MM.1S (cell line): ENCODE measurements around the gene LRMDA.

Experiments
- DNase-seq: peaks from one replicate; pipeline ENCODE4 v3.0.0-alpha.2; 2015
- H2AFZ ChIP-seq: fragments of 300-600 bp; sonication (generic); 2 replicates; pipeline ENCODE4 v1.6.0; 2016; ENCODE audit warnings: antibody characterized with exemption, low read length
- H3F3A ChIP-seq: fragments of 300-600 bp; sonication (generic); 2 replicates; pipeline ENCODE4 v1.6.1; 2016; ENCODE audit warnings: mild to moderate bottlenecking, antibody characterized with exemption, low read length, moderate library complexity, mixed read lengths; ENCODE audit not compliant: insufficient read depth
- H3K27ac ChIP-seq: fragments of 300-600 bp; sonication (generic); 2 replicates; pipeline ENCODE4 v1.5.1; 2016; ENCODE audit warnings: mild to moderate bottlenecking, low read length
- H3K27me3 ChIP-seq: fragments of 300-600 bp; sonication (generic); replicated peaks from 2 replicates; pipeline ENCODE4 v1.6.0; 2016; ENCODE audit warnings: low read length; ENCODE audit not compliant: insufficient read depth
- H3K36me3 ChIP-seq: fragments of 300-600 bp; sonication (generic); replicated peaks from 2 replicates; pipeline ENCODE4 v1.6.1; 2016; ENCODE audit warnings: mild to moderate bottlenecking, low read length, mixed read lengths; ENCODE audit not compliant: insufficient read depth
- H3K4me1 ChIP-seq: fragments of 300-600 bp; sonication (generic); 2 replicates; pipeline ENCODE4 v1.6.1; 2016; ENCODE audit warnings: low read length, mixed read lengths
- H3K4me2 ChIP-seq: fragments of 300-600 bp; sonication (generic); 2 replicates; pipeline ENCODE4 v1.6.0; 2016; ENCODE audit warnings: low read depth, low read length
- H3K4me3 ChIP-seq: fragments of 300-600 bp; sonication (generic); 2 replicates; pipeline ENCODE4 v1.5.1; 2016; ENCODE audit warnings: low read length, mixed read lengths
- H3K79me2 ChIP-seq: fragments of 300-600 bp; sonication (generic); 2 replicates; pipeline ENCODE4 v1.6.1; 2016; ENCODE audit warnings: mixed run types, low read length, mixed read lengths
- H3K9ac ChIP-seq: fragments of 300-600 bp; sonication (generic); 2 replicates; pipeline ENCODE4 v1.6.1; 2016; ENCODE audit warnings: low read length, mixed read lengths
- H3K9me2 ChIP-seq: fragments of 300-600 bp; sonication (generic); replicated peaks from 2 replicates; pipeline ENCODE4 v1.6.1; 2016; ENCODE audit warnings: mild to moderate bottlenecking, low read length, mixed read lengths; ENCODE audit not compliant: insufficient read depth
- H3K9me3 ChIP-seq: fragments of 300-600 bp; sonication (generic); replicated peaks from 2 replicates; pipeline ENCODE4 v1.6.1; 2016; ENCODE audit warnings: mild to moderate bottlenecking, low read length, mixed read lengths; ENCODE audit not compliant: insufficient read depth
- H4K20me1 ChIP-seq: fragments of 300-600 bp; sonication (generic); 2 replicates; pipeline ENCODE4 v1.6.1; 2016; ENCODE audit warnings: mild to moderate bottlenecking, low read length, moderate library complexity, mixed read lengths; ENCODE audit not compliant: insufficient read depth
- CTCF ChIP-seq: fragments of 300-600 bp; sonication (generic); IDR thresholded peaks from 2 replicates; pipeline ENCODE4 v1.5.1; 2016; ENCODE audit warnings: antibody characterized with exemption, low read length, mixed read lengths
- EZH2 ChIP-seq: fragments of 300-600 bp; sonication (generic); optimal IDR thresholded peaks from 2 replicates; pipeline ENCODE3; 2017; ENCODE audit warnings: low read depth, mild to moderate bottlenecking, antibody characterized with exemption, low read length, mixed read lengths
- EZH2phosphoT487 ChIP-seq: fragments of 300-600 bp; sonication (generic); IDR thresholded peaks from 2 replicates; pipeline ENCODE4 v1.6.1; 2018; ENCODE audit warnings: antibody characterized with exemption, low read length

Gene LRMDA

DNA sequence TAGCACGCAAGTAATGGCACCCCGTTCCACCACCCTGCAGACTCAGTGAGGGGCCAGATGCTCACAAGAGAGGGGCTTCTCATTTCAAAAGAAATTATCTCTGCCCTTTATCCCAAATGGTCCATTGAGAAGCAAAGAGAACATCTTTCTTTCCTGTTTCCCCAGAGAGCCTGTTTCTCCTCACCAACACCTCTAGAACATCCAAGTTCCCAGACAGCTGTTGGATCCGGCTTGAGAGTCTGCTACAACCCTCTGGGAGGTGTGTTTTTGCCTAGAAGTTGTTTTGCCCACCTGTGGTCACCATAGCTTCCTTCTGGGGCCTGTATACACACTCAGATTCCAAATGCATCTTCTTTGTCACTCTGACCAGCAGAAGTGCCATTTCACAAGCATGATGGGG, 637.4 kb downstream of the LRMDA start:
- no peak overlapping the region for H3K27ac ChIP-seq
- H3K27me3 ChIP-seq: no peaks in the 10 kb centered on the region
- H3K36me3 ChIP-seq: no peaks in the 10 kb centered on the region
- no peaks in the 10 kb centered on the region for H4K20me1 ChIP-seq
- no peaks in the 10 kb centered on the region for H3K79me2 ChIP-seq
- H3K9ac ChIP-seq: no peak overlapping the region
- H3K4me3 ChIP-seq: no peak overlapping the region
- H3F3A ChIP-seq: no peaks in the 10 kb centered on the region
- no peaks in the 10 kb centered on the region for H3K4me1 ChIP-seq
- no peak overlapping the region for H3K4me2 ChIP-seq
- no peak for DNase-seq
- no peak overlapping the region for H2AFZ ChIP-seq
- H3K9me2 ChIP-seq: no peaks in the 10 kb centered on the region
- H3K9me3 ChIP-seq: no peaks in the 10 kb centered on the region
- TF ChIP-seq CTCF (no peak), EZH2 (no peak), EZH2phosphoT487 (no peak)

- DNase-seq: no peak
- Histone ChIP-seq H4K20me1 (no peaks in the 10 kb centered on the region), H3K36me3 (no peaks in the 10 kb centered on the region), H3K9me3 (no peaks in the 10 kb centered on the region), H3K9ac (no peak overlapping the region), H3F3A (no peaks in the 10 kb centered on the region), H3K27ac (no peak overlapping the region; the same call in 1 of the 2 replicates), H3K27me3 (no peaks in the 10 kb centered on the region), H3K4me1 (no peaks in the 10 kb centered on the region), H3K79me2 (no peaks in the 10 kb centered on the region), H2AFZ (no peak overlapping the region), H3K9me2 (no peaks in the 10 kb centered on the region), H3K4me2 (no peak overlapping the region), H3K4me3 (no peak overlapping the region)
- TF ChIP-seq EZH2phosphoT487 (no peak), CTCF (no peak), EZH2 (no peak)
Measured at GRCh38 chr10:76070916-76071315, 639.5 kb downstream of the LRMDA start.

- Histone ChIP-seq H3K4me3 (no peak overlapping the region), H3K27ac (no peak overlapping the region), H3K9me3 (no peaks in the 10 kb centered on the region), H3K4me1 (no peaks in the 10 kb centered on the region), H2AFZ (no peak overlapping the region), H3K9me2 (no peaks in the 10 kb centered on the region), H3K36me3 (no peaks in the 10 kb centered on the region), H3K79me2 (no peaks in the 10 kb centered on the region), H3K27me3 (no peaks in the 10 kb centered on the region), H3K9ac (no peak overlapping the region), H3F3A (no peaks in the 10 kb centered on the region), H4K20me1 (no peaks in the 10 kb centered on the region), H3K4me2 (no peak overlapping the region)
- TF ChIP-seq CTCF: no peak
- TF ChIP-seq EZH2phosphoT487: no peak
- TF ChIP-seq EZH2: no peak
- no peak for DNase-seq
Measured at GRCh38 chr10:76071653-76072365, 640.4 kb downstream of the LRMDA start.
